Measurements from ENCODE around the gene DDTL.
"Not testable (repeated sequence)": the region's sequence is repeated elsewhere in the genome, so short reads cannot be mapped to it uniquely, and the experiment has no call there.

Gene DDTL

GRCh38 chr22:23951383-23951782, 15.3 kb upstream of the DDTL start:
- not testable (repeated sequence) for H3K27me3 ChIP-seq (ENCODE audit: insufficient read depth, low read length); H3K9ac ChIP-seq (ENCODE audit: low read depth, low read length); H3K4me3 ChIP-seq (ENCODE audit: low read length); H3K36me3 ChIP-seq (ENCODE audit: insufficient read depth, low read length); H3K9me3 ChIP-seq (ENCODE audit: insufficient read depth, low read depth, low read length); H3K27ac ChIP-seq (ENCODE audit: low read depth, low read length)
- WGBS, result 45% methylated on average over 2 of the region's 2 CpGs
- H3K4me1 ChIP-seq (ENCODE audit: insufficient read depth, low read length), result peaks cover 12% of the 10 kb centered on the region

GRCh38 chr22:23952794-23953405, 13.8 kb upstream of the DDTL start:
- H3K27ac ChIP-seq (ENCODE audit: low read depth, low read length); H3K27me3 ChIP-seq (ENCODE audit: insufficient read depth, low read length); H3K4me3 ChIP-seq (ENCODE audit: low read length); H3K36me3 ChIP-seq (ENCODE audit: insufficient read depth, low read length); H3K9me3 ChIP-seq (ENCODE audit: insufficient read depth, low read depth, low read length); H3K9ac ChIP-seq (ENCODE audit: low read depth, low read length): not testable (repeated sequence)
- peaks cover 12% of the 10 kb centered on the region for H3K4me1 ChIP-seq (ENCODE audit: insufficient read depth, low read length)
- WGBS, result 76% methylated on average over 10 of the region's 11 CpGs

GRCh38 chr22:23953485-23953884, 13.2 kb upstream of the DDTL start:
- not testable (repeated sequence) for H3K9me3 ChIP-seq (ENCODE audit: insufficient read depth, low read depth, low read length); H3K9ac ChIP-seq (ENCODE audit: low read depth, low read length); H3K27ac ChIP-seq (ENCODE audit: low read depth, low read length); H3K27me3 ChIP-seq (ENCODE audit: insufficient read depth, low read length); H3K36me3 ChIP-seq (ENCODE audit: insufficient read depth, low read length); H3K4me3 ChIP-seq (ENCODE audit: low read length)
- H3K4me1 ChIP-seq (ENCODE audit: insufficient read depth, low read length), result peaks cover 12% of the 10 kb centered on the region
- WGBS, result 83% methylated on average over 4 of the region's 4 CpGs

- H3K27me3 ChIP-seq (ENCODE audit: insufficient read depth, low read length); H3K9ac ChIP-seq (ENCODE audit: low read depth, low read length); H3K36me3 ChIP-seq (ENCODE audit: insufficient read depth, low read length); H3K27ac ChIP-seq (ENCODE audit: low read depth, low read length); H3K9me3 ChIP-seq (ENCODE audit: insufficient read depth, low read depth, low read length); H3K4me3 ChIP-seq (ENCODE audit: low read length): not testable (repeated sequence)
- peaks cover 12% of the 10 kb centered on the region for H3K4me1 ChIP-seq (ENCODE audit: insufficient read depth, low read length)
- 82% methylated on average over 8 of the region's 8 CpGs for WGBS
Observed at GRCh38 chr22:23954193-23954990, 12.3 kb upstream of the DDTL start.

- H3K27ac ChIP-seq (ENCODE audit: low read depth, low read length); H3K4me3 ChIP-seq (ENCODE audit: low read length); H3K9me3 ChIP-seq (ENCODE audit: insufficient read depth, low read depth, low read length); H3K9ac ChIP-seq (ENCODE audit: low read depth, low read length); H3K27me3 ChIP-seq (ENCODE audit: insufficient read depth, low read length); H3K36me3 ChIP-seq (ENCODE audit: insufficient read depth, low read length): not testable (repeated sequence)
- H3K4me1 ChIP-seq (ENCODE audit: insufficient read depth, low read length), result peaks cover 12% of the 10 kb centered on the region
- WGBS, result 68% methylated on average over 5 of the region's 6 CpGs
Observed at GRCh38 chr22:23954991-23955305, 11.7 kb upstream of the DDTL start.

- peak overlapping the region; percentile 80; the same call in 1 of the 2 replicates for H3K27ac ChIP-seq (ENCODE audit: low read depth, low read length)
- H3K4me3 ChIP-seq (ENCODE audit: low read length), result 0 out of 2 replicates have a peak overlapping the region, but pooled peaks have one; percentile 26
- not testable (repeated sequence) for H3K9ac ChIP-seq (ENCODE audit: low read depth, low read length); H3K9me3 ChIP-seq (ENCODE audit: insufficient read depth, low read depth, low read length); H3K27me3 ChIP-seq (ENCODE audit: insufficient read depth, low read length); H3K36me3 ChIP-seq (ENCODE audit: insufficient read depth, low read length)
- peaks cover 12% of the 10 kb centered on the region for H3K4me1 ChIP-seq (ENCODE audit: insufficient read depth, low read length)
- 16% methylated on average over 6 of the region's 8 CpGs for WGBS
Observed at GRCh38 chr22:23955886-23956285, 10.8 kb upstream of the DDTL start.

- not testable (repeated sequence) for H3K36me3 ChIP-seq (ENCODE audit: insufficient read depth, low read length); H3K9me3 ChIP-seq (ENCODE audit: insufficient read depth, low read depth, low read length); H3K27me3 ChIP-seq (ENCODE audit: insufficient read depth, low read length)
- Histone ChIP-seq H3K27ac (ENCODE audit: low read depth, low read length) (peak overlapping the region; percentile 80; the same call in 1 of the 2 replicates), H3K9ac (ENCODE audit: low read depth, low read length) (0 out of 2 replicates have a peak overlapping the region, but pooled peaks have one; percentile 13), H3K4me3 (ENCODE audit: low read length) (peak overlapping the region; percentile 19; the same call in 1 of the 2 replicates), H3K4me1 (ENCODE audit: insufficient read depth, low read length) (peaks cover 12% of the 10 kb centered on the region)
- 2% methylated on average over 12 of the region's 12 CpGs for WGBS
Observed at GRCh38 chr22:23956301-23956900, 10.3 kb upstream of the DDTL start.

- peak within 1 kb of the TSS; percentile 33 for H3K4me3 ChIP-seq (ENCODE audit: low read length)
- WGBS, result no CpG with 5 or more reads among the region's 43 CpGs
- H3K27ac ChIP-seq (ENCODE audit: low read depth, low read length); H3K27me3 ChIP-seq (ENCODE audit: insufficient read depth, low read length); H3K36me3 ChIP-seq (ENCODE audit: insufficient read depth, low read length); H3K4me1 ChIP-seq (ENCODE audit: insufficient read depth, low read length); H3K9me3 ChIP-seq (ENCODE audit: insufficient read depth, low read depth, low read length); H3K9ac ChIP-seq (ENCODE audit: low read depth, low read length): not testable (repeated sequence)
Observed at GRCh38 chr22:23961084-23961771, 5.5 kb upstream of the DDTL start, which contains the start of gene GSTT2B. Gene GSTT2B (minus strand): TSS chr22:23961195. CDS start chr22:23961131, 64 bp downstream.

GRCh38 chr22:23966094-23966493, 594 bp upstream of the DDTL start:
- H3K9ac ChIP-seq (ENCODE audit: low read depth, low read length); H3K27me3 ChIP-seq (ENCODE audit: insufficient read depth, low read length); H3K4me1 ChIP-seq (ENCODE audit: insufficient read depth, low read length); H3K27ac ChIP-seq (ENCODE audit: low read depth, low read length); H3K9me3 ChIP-seq (ENCODE audit: insufficient read depth, low read depth, low read length); H3K4me3 ChIP-seq (ENCODE audit: low read length): not testable (repeated sequence)
- H3K36me3 ChIP-seq (ENCODE audit: insufficient read depth, low read length), result peaks cover 19% of the 10 kb centered on the region
- no CpG with 5 or more reads among the region's 18 CpGs for WGBS

- Histone ChIP-seq H3K27ac (ENCODE audit: low read depth, low read length) (no peak overlapping the region), H3K4me1 (ENCODE audit: insufficient read depth, low read length) (no peaks in the 10 kb centered on the region), H3K9me3 (ENCODE audit: insufficient read depth, low read depth, low read length) (no peaks in the 10 kb centered on the region), H3K36me3 (ENCODE audit: insufficient read depth, low read length) (peaks cover 29% of the 10 kb centered on the region), H3K4me3 (ENCODE audit: low read length) (no peak overlapping the region), H3K9ac (ENCODE audit: low read depth, low read length) (no peak overlapping the region), H3K27me3 (ENCODE audit: insufficient read depth, low read length) (no peaks in the 10 kb centered on the region)
- WGBS, result 96% methylated on average over 3 of the region's 3 CpGs
Observed at GRCh38 chr22:23969071-23969470, 2.4 kb downstream of the DDTL start.

GRCh38 chr22:23970201-23970641, 3.5 kb downstream of the DDTL start:
- no peaks in the 10 kb centered on the region for H3K4me1 ChIP-seq (ENCODE audit: insufficient read depth, low read length)
- peaks cover 29% of the 10 kb centered on the region for H3K36me3 ChIP-seq (ENCODE audit: insufficient read depth, low read length)
- no peaks in the 10 kb centered on the region for H3K27me3 ChIP-seq (ENCODE audit: insufficient read depth, low read length)
- 92% methylated on average over 5 of the region's 5 CpGs for WGBS
- H3K4me3 ChIP-seq (ENCODE audit: low read length), result no peak overlapping the region
- no peak overlapping the region for H3K27ac ChIP-seq (ENCODE audit: low read depth, low read length)
- H3K9me3 ChIP-seq (ENCODE audit: insufficient read depth, low read depth, low read length), result no peaks in the 10 kb centered on the region
- no peak overlapping the region for H3K9ac ChIP-seq (ENCODE audit: low read depth, low read length)
